ENCODE data around the gene PRKCQ.

GRCh38 chr10:6512182-6512581 is 67.9 kb downstream of the PRKCQ start:
- TF ChIP-seq CTCF (IDR thresholded peaks at IDR 0.05) (no peak), POLR2A (IDR thresholded peaks at IDR 0.05) (no peak)

Measured in tibial nerve (tissue), 3 donors.